Effector memory CD8-positive, alpha-beta T cell (primary cell): ENCODE data around the gene B3GAT2.

Source experiments
- ATAC-seq: fragments of 150-1000 bp; cut with Tn5 transposase; replicated peaks from 2 replicates; pipeline ENCODE4 v1.10.0; 2021; ENCODE audit warnings: mild to moderate bottlenecking, moderate library complexity
- DNase-seq, 3 experiments: peaks; one replicate each; pipeline ENCODE4 v3.0.0; 2021
- H3K27ac Mint-ChIP-seq, 2 donors: one replicate each; pipeline ENCODE4 v1.8.0; 2022; ENCODE audit warnings: mild to moderate bottlenecking in 2 of 2, mixed read lengths in 2 of 2, moderate library complexity in 2 of 2
- H3K27me3 Mint-ChIP-seq, 2 donors: one replicate each; pipeline ENCODE4 v1.8.0; 2022; ENCODE audit warnings: mixed read lengths in 2 of 2
- H3K36me3 Mint-ChIP-seq: one replicate; pipeline ENCODE4 v1.8.0; 2022; ENCODE audit warnings: mild to moderate bottlenecking, moderate library complexity, mixed read lengths; ENCODE audit not compliant: insufficient read depth
- H3K4me1 Mint-ChIP-seq, 2 donors: one replicate each; pipeline ENCODE4 v1.8.0; 2022; ENCODE audit warnings: low read depth in 2 of 2, mixed read lengths in 2 of 2
- H3K4me3 Mint-ChIP-seq, 2 donors: one replicate each; pipeline ENCODE4 v1.8.0; 2022; ENCODE audit warnings: mild to moderate bottlenecking in 2 of 2, mixed read lengths in 2 of 2, moderate library complexity in 2 of 2
- H3K9me3 Mint-ChIP-seq, 2 donors: one replicate each; pipeline ENCODE4 v1.8.0; 2022; ENCODE audit warnings: mixed read lengths in 2 of 2

The B3GAT2 gene

GRCh38 chr6:70847106-70848084 lies 109.5 kb downstream of the B3GAT2 start:
- Mint-ChIP-seq H3K27me3 (no peaks in the 10 kb centered on the region), H3K4me3 (no peak overlapping the region), H3K4me1 (peaks cover 11 to 15% of the 10 kb centered on the region in 2 donors), H3K36me3 (no peaks in the 10 kb centered on the region), H3K9me3 (no peaks in the 10 kb centered on the region), H3K27ac (no peak overlapping the region)
- no peak for DNase-seq
- ATAC-seq: no peak

- no peak for ATAC-seq
- no peak overlapping the region for H3K27ac Mint-ChIP-seq
- peaks cover 15 to 18% of the 10 kb centered on the region in 2 donors for H3K4me1 Mint-ChIP-seq
- DNase-seq: no peak
- no peak overlapping the region for H3K4me3 Mint-ChIP-seq
- H3K27me3 Mint-ChIP-seq: no peaks in the 10 kb centered on the region
- H3K36me3 Mint-ChIP-seq: no peaks in the 10 kb centered on the region
- no peaks in the 10 kb centered on the region for H3K9me3 Mint-ChIP-seq
Observed at GRCh38 chr6:70846207-70846835, 110.5 kb downstream of the B3GAT2 start.

DNA sequence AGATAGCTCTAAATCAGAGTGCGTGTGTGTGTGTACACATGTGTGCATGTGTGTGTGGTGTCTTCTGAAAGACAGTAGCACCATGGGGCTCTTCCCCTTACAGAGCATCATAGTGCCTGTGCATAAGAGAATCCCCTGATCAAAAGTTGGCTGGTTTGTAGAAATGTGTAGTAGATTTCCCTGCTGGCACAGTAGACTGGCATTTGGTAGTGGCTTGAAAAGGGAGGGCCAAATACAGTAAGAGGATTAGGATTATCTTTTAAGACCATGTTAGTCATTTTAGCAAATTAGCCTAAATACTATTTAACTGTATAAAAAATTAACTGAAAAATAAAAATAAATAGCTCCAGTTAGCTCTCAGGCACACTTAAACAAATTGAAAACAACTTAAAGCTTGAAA lies 112.6 kb downstream of the B3GAT2 start:
- H3K4me3 Mint-ChIP-seq: no peak overlapping the region
- no peak for DNase-seq
- no peak for ATAC-seq

DNA sequence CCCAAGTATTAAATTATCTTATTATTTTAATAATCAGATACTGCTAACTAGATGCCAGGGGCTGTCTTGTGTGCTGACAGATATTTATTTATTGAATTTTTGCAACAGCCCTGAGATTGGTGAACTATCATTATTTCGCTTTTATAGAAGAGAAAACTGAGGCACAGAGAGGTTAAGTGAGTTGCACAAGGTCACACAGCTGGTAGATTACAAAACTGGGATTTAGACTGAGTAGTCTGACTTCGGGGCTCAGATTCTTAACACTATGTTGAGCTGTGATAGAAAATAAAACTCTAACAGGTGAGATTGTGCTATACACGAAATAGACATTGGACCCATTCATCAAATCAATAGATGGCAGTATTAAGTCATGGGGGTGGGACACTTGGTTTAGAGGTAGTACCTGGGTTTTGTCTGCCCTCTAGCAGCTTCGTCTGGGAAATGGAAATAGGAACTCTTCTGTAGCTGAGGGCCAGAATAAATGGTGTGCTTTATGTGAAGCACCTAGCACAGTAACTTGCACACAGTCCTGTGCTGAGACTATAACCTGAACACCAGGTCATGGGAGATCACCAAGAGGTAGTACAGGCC lies 113.4 kb downstream of the B3GAT2 start:
- Mint-ChIP-seq H3K27me3 (no peaks in the 10 kb centered on the region), H3K9me3 (no peaks in the 10 kb centered on the region), H3K4me3 (no peak overlapping the region), H3K36me3 (no peaks in the 10 kb centered on the region), H3K4me1 (peaks cover 11 to 19% of the 10 kb centered on the region in 2 donors), H3K27ac (no peak overlapping the region)
- ATAC-seq: no peak
- DNase-seq: no peak

More for the DNA sequence above, 112.6 kb downstream of the B3GAT2 start:
- Mint-ChIP-seq H3K27ac (no peak overlapping the region), H3K36me3 (no peaks in the 10 kb centered on the region), H3K27me3 (no peaks in the 10 kb centered on the region), H3K4me1 (peaks cover 15 to 19% of the 10 kb centered on the region in 2 donors), H3K9me3 (no peaks in the 10 kb centered on the region)

GRCh38 chr6:70842541-70842940 lies 114.3 kb downstream of the B3GAT2 start:
- no peaks in the 10 kb centered on the region for H3K9me3 Mint-ChIP-seq

GRCh38 chr6:70841112-70841511 lies 115.7 kb downstream of the B3GAT2 start:
- ATAC-seq: peak; percentile 54
- H3K9me3 Mint-ChIP-seq: no peaks in the 10 kb centered on the region
- no peak for DNase-seq
- peaks cover 6% of the 10 kb centered on the region for H3K36me3 Mint-ChIP-seq
- no peaks in the 10 kb centered on the region for H3K27me3 Mint-ChIP-seq
- H3K4me1 Mint-ChIP-seq: peaks cover 6 to 12% of the 10 kb centered on the region in 2 donors
- no peak overlapping the region for H3K4me3 Mint-ChIP-seq
- no peak overlapping the region for H3K27ac Mint-ChIP-seq

More at GRCh38 chr6:70842541-70842940, 114.3 kb downstream of the B3GAT2 start:
- ATAC-seq: no peak
- H3K36me3 Mint-ChIP-seq: peaks cover 2% of the 10 kb centered on the region
- H3K4me3 Mint-ChIP-seq: no peak overlapping the region
- no peak for DNase-seq
- no peaks in the 10 kb centered on the region for H3K27me3 Mint-ChIP-seq
- peaks cover 10 to 17% of the 10 kb centered on the region in 2 donors for H3K4me1 Mint-ChIP-seq
- H3K27ac Mint-ChIP-seq: peak overlapping the region in 1 of 2 donors; percentile 41

DNA sequence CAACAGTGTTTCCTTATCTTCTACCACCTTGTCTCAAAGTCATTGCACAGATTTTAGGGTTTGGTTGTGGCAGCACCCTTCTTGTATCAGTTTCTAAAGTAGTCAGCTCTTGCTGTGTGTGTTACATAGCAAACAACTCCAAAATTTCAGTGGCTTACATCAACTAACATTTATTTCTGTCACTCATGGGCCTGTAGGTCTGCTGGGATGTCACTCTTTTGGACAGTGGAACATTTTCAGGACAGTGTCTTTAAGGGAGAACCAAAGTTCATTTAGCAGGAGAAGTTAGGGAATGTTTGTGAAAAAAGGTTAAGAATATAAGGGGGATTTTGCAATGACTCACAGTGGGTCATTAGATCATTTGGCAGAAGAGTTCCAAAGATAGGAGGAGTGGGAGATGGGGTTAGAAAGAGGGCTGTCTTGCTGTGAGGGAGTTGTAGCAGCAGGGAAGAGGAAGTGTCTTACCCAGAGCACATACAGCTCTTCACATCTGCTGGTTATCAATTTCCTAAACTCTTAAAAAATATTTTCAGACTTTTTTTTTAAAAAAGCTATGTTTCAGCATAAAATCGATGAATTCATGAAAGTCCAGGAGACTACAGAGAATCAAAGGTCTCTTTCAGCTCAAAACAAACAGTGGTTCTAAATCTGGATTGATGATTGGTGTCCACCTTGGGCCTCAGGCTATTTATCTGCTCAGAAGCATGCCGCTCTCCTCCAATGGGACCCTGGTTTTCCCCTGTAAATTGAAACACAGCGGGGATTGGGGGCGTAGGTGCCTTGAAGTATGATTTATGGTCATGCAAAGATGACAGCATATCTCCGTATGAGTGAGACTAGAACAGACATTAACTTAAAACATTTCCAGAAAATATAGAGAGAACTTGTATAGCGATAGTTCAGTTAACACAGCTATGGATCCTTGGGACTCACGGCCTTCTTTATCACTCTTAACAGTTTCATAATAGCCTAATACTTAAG lies 117.3 kb downstream of the B3GAT2 start:
- DNase-seq (no peak), ATAC-seq (no peak)
- Mint-ChIP-seq H3K4me3 (no peak overlapping the region), H3K9me3 (no peaks in the 10 kb centered on the region), H3K4me1 (peaks cover 5 to 6% of the 10 kb centered on the region in 2 donors), H3K36me3 (peaks cover 6% of the 10 kb centered on the region), H3K27me3 (no peaks in the 10 kb centered on the region), H3K27ac (no peak overlapping the region)

GRCh38 chr6:70838907-70839285 lies 118.0 kb downstream of the B3GAT2 start:
- Mint-ChIP-seq H3K4me1 (peaks cover 5 to 6% of the 10 kb centered on the region in 2 donors), H3K36me3 (peaks cover 6% of the 10 kb centered on the region), H3K4me3 (no peak overlapping the region), H3K27ac (peak overlapping the region in 1 of 2 donors; percentile 4), H3K27me3 (no peaks in the 10 kb centered on the region), H3K9me3 (no peaks in the 10 kb centered on the region)
- no peak for ATAC-seq
- DNase-seq: no peak

DNA sequence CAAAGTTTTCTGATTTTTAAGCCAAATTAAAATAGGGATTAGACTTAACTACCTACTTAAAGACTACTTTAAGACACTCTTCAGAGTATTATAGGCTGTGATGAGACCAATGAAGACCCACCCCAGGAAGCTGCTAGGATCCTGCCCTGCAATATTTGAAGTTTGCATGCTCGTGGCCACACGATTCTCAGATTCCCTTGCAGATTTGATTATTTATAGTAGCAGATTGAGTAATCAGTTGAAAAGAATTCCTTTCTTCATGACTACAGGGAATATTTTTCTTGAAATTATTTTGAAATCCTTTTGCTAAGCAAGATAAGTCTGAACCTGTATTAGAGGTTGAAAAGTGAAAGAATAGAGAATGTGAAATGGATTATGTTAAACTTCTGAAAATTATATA lies 122.3 kb downstream of the B3GAT2 start:
- peaks cover 0 to 6% of the 10 kb centered on the region in 2 donors for H3K9me3 Mint-ChIP-seq
- no peak overlapping the region for H3K27ac Mint-ChIP-seq
- no peaks in the 10 kb centered on the region for H3K27me3 Mint-ChIP-seq

GRCh38 chr6:70831427-70831826 lies 125.4 kb downstream of the B3GAT2 start:
- H3K27me3 Mint-ChIP-seq: no peaks in the 10 kb centered on the region
- H3K9me3 Mint-ChIP-seq: peaks cover 0 to 6% of the 10 kb centered on the region in 2 donors
- H3K4me3 Mint-ChIP-seq: no peak overlapping the region
- no peak for DNase-seq
- peaks cover 0 to 2% of the 10 kb centered on the region in 2 donors for H3K4me1 Mint-ChIP-seq
- H3K27ac Mint-ChIP-seq: no peak overlapping the region
- no peak for ATAC-seq
- no peaks in the 10 kb centered on the region for H3K36me3 Mint-ChIP-seq

More for the DNA sequence above, 122.3 kb downstream of the B3GAT2 start:
- ATAC-seq (no peak), DNase-seq (no peak)
- Mint-ChIP-seq H3K4me1 (no peaks in the 10 kb centered on the region), H3K36me3 (peaks cover 6% of the 10 kb centered on the region), H3K4me3 (no peak overlapping the region)

DNA sequence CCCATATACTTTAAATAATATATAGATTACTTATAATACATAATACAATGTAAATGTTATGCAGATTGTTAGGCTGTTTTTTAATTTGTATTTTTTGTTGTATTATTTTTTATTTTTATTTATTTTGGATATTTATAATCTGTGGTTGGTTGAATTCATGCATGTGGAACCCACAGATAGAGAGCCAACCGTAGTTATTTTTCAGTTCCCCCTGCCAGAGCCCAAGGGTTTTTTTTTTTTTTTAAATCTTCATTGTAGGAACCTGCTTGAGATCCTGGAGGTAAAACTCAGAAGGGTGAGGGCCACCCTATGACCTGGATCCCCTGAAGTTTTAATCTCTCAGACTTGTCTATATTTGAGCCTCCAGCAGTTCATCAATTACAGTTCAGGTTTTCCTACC lies 133.2 kb downstream of the B3GAT2 start:
- peaks cover 3 to 9% of the 10 kb centered on the region in 2 donors for H3K9me3 Mint-ChIP-seq
- no peak overlapping the region for H3K4me3 Mint-ChIP-seq
- DNase-seq (no peak), ATAC-seq (no peak)
- no peak overlapping the region for H3K27ac Mint-ChIP-seq
- peaks cover 2 to 4% of the 10 kb centered on the region in 2 donors for H3K4me1 Mint-ChIP-seq
- peaks cover 3% of the 10 kb centered on the region for H3K36me3 Mint-ChIP-seq
- no peaks in the 10 kb centered on the region for H3K27me3 Mint-ChIP-seq

DNA sequence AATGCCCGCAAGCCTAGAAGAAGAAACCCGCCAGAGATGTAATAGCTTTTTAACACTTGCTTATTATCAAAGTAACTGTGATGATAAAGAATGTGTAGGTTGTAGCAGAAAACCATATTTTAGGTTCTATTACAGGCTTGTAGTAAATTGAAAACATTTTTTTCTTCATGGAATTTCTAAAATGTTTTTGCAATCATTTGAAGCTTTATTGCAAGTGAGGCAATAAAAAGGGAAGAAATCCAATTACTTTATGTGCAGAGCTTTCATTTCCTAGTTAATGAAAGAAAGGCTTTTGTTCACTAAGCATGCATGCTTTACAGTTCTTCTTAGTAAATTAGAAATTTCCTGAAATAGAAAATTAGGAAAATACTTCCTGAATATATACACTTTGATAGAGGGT lies 135.1 kb downstream of the B3GAT2 start:
- DNase-seq (no peak), ATAC-seq (no peak)
- H3K4me3 Mint-ChIP-seq: no peak overlapping the region
- H3K36me3 Mint-ChIP-seq: peaks cover 3% of the 10 kb centered on the region
- H3K4me1 Mint-ChIP-seq: peaks cover 2 to 4% of the 10 kb centered on the region in 2 donors
- no peaks in the 10 kb centered on the region for H3K27me3 Mint-ChIP-seq
- H3K9me3 Mint-ChIP-seq: peaks cover 3 to 9% of the 10 kb centered on the region in 2 donors
- H3K27ac Mint-ChIP-seq: no peak overlapping the region
